ENCODE data around the gene PPP1R16B.

The PPP1R16B gene

DNA sequence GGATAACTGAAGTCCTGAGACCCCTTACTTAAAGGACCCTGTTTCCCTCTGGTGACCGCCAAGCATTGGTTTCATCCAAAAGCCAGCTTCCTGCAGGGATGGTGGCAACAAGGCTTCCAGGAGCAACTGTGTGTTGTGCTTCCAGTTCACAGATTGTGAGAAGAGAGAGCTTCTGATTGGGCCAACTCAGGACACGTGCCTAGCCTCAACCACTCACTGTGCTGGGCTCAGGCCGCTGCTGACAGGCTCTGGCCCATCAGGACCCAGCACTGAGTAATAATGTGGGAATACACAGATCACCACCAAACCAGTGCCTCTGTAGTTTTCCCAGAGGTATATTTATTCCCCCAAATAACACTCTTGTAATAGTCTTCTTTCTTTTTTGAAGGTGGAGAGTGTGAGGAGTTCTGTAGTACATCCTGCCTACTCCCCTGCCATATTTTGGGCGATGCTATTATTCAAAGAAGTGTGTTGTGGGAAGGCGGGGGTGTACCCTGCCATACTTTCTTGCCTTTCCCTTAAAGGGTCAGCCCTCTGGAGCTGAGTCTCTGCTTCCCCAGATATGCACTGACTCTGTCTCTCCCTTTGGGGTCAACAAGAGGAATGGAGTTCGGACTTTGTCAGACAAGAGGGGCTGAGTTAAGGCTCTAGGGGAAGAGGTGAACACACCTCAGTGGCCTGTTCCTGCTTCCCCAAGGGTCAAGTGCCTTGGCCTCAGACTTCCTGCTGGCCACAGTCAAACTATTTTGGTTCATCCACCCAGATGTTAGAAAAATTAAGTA, 23.2 kb downstream of the PPP1R16B start:
- DNase-seq = no peak

DNA sequence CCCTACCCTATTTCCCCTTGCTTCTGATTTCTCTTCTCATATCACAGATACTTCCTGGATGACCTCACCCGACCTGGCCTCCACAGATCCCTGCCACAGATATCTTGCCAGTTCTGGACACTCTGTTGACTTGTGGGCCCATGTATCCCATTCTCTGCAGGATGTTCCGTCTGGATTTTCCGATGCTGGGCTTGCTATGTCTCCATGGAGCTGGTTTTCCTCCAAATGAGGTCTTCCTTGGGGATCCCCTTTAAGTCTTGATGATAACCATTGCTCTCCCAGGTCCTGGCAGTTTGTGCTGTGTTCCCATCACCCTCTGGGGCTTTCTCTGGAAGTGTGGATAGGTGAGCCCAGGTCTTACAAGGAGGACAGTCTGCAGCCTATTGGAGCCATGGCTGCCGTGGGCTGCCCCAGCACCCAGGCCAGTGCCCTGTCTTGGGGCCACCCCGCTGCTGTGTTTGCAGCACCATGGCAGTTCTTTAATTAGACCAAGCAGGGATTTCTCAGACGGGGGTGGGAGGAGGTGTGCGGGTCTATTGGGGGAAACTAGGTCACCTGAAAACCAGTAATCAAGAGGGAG, 23.9 kb downstream of the PPP1R16B start:
- DNase-seq = no peak

DNA sequence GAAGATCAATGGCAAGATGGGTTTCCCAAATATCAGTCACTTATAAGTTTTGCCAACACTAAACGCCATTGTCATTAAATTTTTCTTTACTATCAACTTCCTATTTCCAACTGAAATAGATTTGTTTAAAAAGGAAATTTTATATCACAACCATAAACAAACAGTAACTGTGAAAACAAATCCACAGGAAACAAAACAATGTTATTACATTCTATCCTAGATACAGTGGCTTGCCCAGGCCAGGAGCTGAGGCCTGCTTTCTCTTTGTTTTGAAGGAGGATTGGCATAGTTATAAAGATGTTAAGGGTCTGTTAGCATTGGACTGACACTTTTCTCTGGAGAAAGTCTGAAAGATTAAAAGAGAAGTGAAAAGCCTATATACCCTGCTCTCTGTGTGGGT, 24.9 kb downstream of the PPP1R16B start:
- no peak for DNase-seq

- DNase-seq = no peak
Observed at GRCh38 chr20:38831049-38831691, 25.7 kb downstream of the PPP1R16B start.

- DNase-seq = no peak
Observed at GRCh38 chr20:38831995-38832620, 26.6 kb downstream of the PPP1R16B start.

DNA sequence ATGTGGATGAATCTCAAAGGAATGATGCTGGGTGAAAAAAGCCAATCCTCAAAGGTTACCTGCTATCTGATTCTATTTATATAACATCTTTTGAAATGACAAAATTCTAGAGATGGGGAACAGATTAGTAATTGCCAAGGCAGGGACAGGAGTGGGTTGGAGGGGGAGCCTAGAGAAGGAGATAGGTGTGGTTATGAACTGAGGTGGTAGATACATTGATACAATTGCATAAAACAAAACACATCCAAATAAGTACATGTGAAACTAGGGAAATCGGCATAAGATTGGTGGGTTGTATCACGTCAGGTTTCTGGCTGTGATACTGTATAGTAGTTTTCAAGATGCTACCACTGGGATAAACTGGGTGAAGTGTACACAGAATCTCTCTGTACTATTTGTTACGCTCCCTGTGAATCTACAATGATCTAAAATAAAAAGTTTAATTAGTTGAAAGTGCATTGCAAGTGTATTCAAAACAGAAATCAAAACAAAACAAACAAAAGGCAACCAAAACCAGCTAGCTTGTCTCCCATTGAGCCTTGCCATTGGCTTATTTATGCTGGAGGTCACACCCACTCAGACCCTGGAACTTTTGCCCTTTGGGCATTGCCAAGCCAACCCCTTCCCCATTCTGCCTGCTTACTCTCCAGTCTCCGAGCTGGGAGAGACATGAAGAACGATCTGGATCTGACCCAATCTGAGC, 27.8 kb downstream of the PPP1R16B start:
- DNase-seq = no peak

GRCh38 chr20:38833857-38834164, 28.3 kb downstream of the PPP1R16B start:
- no peak for DNase-seq

DNA sequence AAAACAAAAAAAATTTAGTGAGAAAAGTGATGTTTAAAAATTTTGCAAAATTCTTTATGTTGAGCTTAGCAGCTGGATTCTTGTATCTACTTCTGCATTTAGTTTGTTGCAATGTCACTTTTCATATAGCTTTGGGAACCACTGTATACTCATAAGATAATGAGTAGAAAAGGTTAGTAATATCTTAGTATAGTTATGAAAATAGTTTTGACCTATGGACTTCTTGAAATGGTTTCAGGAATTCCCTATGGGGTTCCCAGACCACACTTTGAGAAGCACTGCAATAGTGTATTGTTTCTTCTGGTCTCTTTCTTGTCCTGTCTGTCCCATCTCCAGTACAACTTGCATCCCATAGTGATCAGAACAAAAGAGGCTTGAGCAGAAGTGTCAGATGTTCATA, 29.4 kb downstream of the PPP1R16B start:
- DNase-seq = no peak

DNA sequence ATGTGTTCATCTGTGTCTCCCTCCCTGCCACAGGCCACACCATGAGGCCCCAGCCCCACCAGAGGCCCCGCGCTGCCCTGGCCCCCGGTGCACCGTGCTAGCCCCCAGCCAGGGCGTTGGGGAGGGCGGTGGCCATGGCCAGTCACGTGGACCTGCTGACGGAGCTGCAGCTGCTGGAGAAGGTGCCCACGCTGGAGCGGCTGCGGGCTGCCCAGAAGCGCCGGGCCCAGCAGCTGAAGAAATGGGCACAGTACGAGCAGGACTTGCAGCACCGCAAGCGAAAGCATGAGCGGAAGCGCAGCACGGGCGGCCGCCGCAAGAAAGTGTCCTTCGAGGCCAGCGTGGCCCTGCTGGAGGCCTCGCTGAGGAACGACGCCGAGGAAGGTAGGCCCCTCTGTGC, 30.3 kb downstream of the PPP1R16B start:
- no peak for DNase-seq

- DNase-seq = no peak
Observed at GRCh38 chr20:38836991-38837390, 31.5 kb downstream of the PPP1R16B start.

DNA sequence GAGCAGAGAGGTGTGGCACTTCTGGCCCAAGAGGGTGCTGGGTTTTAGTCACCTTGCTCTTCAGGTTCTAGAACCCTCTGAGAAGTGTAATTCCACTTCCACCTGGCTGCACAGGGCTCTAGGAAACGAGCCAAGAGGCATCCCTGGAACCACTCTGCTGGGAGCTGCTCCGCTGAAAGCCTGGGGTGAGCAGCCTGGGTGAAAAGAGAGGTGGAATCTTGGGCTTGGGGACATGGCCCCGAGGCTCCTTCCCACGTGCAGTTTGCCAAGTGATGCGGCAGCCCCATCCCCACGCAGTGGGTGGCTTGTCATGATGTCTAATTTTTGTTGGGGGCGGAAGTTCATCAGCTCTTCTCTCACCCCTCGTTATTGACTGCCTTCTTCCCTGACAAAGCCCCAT, 32.8 kb downstream of the PPP1R16B start:
- no peak for DNase-seq

DNA sequence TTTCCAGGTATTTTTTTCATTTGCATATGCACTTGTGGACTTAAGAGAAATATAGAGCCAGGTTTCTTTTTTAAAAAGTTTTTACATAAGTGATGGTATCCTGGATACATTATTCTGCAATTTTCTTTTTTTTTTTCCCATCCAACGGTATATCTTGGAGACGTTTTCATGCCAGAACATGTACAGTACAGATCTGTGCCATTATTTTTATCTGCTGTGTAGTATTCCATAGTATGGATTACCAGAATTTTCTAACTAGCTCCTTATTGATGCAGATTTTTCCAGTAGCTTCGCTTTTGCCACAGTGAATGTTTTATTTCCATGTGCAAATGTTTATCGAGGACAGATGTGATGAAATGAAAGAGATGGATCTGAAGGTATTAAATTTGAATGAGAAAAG, 34.1 kb downstream of the PPP1R16B start:
- no peak for DNase-seq

GRCh38 chr20:38840053-38840893, 34.8 kb downstream of the PPP1R16B start:
- no peak for DNase-seq

DNA sequence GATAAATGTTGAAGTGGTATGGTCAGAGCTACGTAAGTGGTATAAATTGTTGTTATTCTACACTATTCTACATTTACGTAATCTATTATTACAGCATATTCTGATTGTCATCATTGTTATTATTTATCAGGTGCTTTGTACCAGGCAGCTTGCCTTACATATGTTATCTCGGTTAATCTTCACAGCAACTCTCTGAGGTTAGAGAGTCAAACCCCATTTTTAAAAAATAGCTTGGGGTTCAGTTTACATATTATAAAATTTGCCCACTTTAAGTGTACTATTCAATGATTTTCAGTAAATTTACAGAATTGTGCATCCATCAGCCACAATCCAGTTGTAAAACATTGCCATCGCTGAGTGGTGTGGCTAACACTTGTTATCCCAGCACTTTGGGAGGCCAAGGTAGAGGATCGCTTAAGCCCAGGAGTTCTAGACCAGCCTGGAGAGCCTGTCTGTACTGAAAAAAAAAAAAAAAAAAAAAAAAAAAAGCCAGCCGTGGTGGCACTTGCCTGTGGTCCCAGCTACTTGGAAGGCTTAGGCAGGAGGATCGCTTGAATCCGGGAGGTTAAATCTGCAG, 35.5 kb downstream of the PPP1R16B start:
- no peak for DNase-seq

DNA sequence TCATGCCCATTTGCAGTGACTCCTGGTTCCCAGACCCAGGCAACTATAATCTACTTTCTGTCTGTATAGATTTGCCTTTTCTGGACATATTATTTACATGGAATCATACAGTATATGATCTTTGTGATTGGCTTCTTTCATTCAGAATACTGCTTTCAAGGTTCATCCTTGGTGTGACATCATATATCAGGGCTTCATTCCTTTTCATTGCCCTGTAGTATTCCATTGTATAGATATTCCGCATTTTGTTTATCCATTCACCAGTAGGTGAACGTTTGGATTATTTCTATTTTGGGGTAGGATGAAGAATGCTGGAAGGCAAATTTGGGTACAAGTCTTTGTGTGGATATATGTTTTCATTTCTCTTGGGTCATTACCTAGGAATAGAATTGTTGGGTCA, 36.1 kb downstream of the PPP1R16B start:
- DNase-seq = no peak

DNA sequence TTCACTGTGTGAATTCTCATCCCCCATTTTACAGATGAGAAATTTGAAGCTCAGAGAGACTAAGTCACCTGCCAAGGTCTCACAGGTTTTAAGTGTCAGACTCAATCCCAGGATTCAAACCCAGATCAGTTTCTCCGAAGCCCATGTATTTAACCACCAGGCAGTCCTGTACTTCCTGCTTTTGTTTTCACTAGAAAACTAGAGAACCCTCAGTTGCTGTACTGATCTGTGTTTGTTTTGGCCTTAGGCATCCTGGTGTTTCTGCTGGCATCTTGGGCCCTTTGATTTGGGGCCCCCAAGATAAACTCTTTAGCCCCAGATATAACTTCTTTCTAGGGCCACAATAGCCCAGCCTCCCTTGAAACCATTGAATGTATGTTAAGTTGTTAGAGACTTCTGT, 36.5 kb downstream of the PPP1R16B start:
- DNase-seq = no peak

DNA sequence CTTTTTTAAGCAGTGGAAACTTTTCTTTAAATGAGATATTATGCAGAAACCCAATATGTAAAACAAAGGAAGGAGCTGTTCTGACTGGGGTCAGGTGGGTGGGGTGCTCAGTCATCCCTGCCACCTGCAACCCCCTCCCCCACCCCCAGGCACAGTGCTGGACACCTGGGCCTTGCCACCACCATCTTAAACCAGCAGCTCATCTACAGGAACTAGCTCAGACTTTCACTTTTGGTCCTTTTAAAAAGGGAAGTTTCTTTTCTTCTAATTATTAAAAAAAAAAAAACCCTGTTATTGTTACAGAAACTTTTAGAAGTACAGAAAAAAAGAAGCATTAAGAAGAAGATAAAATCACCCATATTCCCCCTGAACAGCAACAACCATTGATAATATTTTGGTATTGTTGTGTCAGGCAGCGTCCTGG, 37.1 kb downstream of the PPP1R16B start:
- no peak for DNase-seq

DNA sequence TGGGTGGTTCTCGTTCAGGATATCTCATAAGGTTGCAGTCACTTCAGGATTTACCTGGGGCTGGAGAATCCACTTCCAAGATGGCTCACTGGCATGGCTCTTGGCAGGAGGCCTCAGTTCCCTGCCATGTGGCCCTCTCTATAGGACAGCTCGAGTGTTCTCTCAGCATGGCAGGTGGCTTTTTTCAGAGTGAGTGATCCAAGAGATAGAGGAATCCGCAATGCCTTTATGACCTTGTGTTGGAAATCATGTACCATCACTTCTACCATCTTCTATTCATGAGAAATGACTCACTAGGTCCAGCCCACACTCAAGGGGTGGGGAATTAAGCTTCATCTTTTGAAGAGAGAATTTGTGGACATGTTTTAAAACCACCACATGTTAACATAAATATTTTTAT, 37.8 kb downstream of the PPP1R16B start:
- DNase-seq = no peak

DNA sequence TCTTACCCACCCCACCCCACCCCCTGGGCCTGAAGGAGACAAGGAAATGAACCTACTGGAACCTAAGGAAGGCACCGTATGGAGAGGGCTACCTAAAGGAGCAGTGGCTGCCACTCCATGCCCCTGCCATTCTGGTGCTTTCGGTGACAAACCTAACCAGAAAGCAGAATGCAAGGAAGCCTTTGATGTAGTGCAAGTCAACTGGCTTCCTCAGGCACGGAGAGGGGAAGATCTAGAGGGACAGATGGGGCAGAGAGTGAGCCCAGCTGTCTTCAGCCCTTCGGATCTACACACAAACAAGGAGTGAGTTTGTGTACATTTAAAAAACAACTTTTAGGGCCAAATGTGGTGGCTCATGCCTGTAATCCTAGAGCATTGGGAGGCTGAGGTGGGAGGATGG, 39.5 kb downstream of the PPP1R16B start:
- no peak for DNase-seq

DNA sequence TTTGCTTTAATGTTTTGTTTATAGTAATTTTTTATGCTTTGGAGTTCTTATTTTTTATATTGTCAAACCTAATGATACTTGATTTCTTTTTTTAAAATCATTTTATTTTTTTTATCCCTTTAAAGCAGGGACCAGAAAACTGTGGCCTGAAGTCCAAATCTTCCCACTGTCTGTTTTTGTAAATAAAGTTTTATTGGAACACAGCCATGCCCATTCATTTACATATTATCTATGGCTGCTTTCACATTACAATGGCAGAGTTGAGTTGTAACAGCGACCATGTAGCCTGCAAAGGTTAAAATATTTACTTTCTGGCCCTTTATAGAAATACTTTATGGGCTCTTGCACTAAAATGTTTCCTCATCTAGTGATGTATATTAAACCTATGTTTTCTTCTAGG, 42.3 kb downstream of the PPP1R16B start:
- no peak for DNase-seq

GRCh38 chr20:38853759-38854158, 48.3 kb downstream of the PPP1R16B start:
- no peak for DNase-seq

- no peak for DNase-seq
Observed at GRCh38 chr20:38854654-38855066, 49.2 kb downstream of the PPP1R16B start.

Data from amniotic stem cell (primary cell).